HCT116 (cell line): Measurements from ENCODE around the gene MTG1. TPM values are rescaled to one million over a fixed set of nuclear protein-coding genes. Genes with fewer than 3 reads are reported as not detected.

Experiments used
- ATAC-seq: fragments of 200-7000 bp; cut with Tn5 transposase; 2 replicates; pipeline ENCODE4 v1.9.1; 2020; ENCODE audit warnings: mild to moderate bottlenecking, moderate library complexity
- BruUV-seq: library from RNA; stranded (reverse); fragments of 400-500 nt; replicated peaks from 2 replicates; lab custom pipeline; 2021; lab: Mats Ljungman, UMichigan
- CTCF ChIA-PET: fragments of 300-600 bp; sonication (Branson Sonifier 250); formaldehyde crosslinking; loops from one replicate; lab custom pipeline; 2021; ENCODE audit warnings: antibody characterized with exemption; lab: Charles Lee
- POLR2A ChIA-PET: fragments of 300-600, 350-600 bp; sonication (Branson Sonifier 250); formaldehyde crosslinking; loops from one replicate; lab custom pipeline; 2021; ENCODE audit warnings: antibody characterized with exemption; lab: Charles Lee
- RAD21 ChIA-PET, 2 experiments: fragments of 300-600 bp; sonication (Branson Sonifier 250); formaldehyde crosslinking; loops; one replicate each; lab custom pipeline; 2023; ENCODE audit warnings: low total read pairs in 2 of 2; ENCODE audit not compliant: uncharacterized antibody in 2 of 2, unreplicated experiment in 2 of 2, low non-redundant PET in 1 of 2; lab: Charles Lee
- DNase-seq: peaks from one replicate; pipeline ENCODE4 v3.0.0-alpha.2; 2010; ENCODE audit warnings: low read depth, low spot score
- H2AFZ ChIP-seq: fragments of 200-600 bp; shearing (Covaris generic), sonication (generic); 2 replicates; pipeline ENCODE4 v1.6.1; 2017; ENCODE audit warnings: low read depth, mixed run types, mixed read lengths, antibody characterized with exemption, low read length; ENCODE audit not compliant: poor library complexity, severe bottlenecking
- H3K27ac ChIP-seq: 2 replicates; pipeline ENCODE4 v1.5.1; 2012; ENCODE audit warnings: low read depth, low read length
- H3K27me3 ChIP-seq: fragments of 200-600 bp; sonication (generic); 2 replicates; pipeline ENCODE4 v1.6.1; 2016; ENCODE audit warnings: mixed run types, low read length, mixed read lengths; ENCODE audit not compliant: insufficient read depth
- H3K36me3 ChIP-seq, 2 experiments: fragments of 200-500 bp in 1 of 2; fragments of 200-600 bp in 1 of 2; sonication (Bioruptor generic) in 1 of 2; sonication (generic) in 1 of 2; 2 replicates each; pipeline versions ENCODE4 v1.5.1 to v1.6.1; 2014 to 2016; ENCODE audit warnings: low read length in 2 of 2, inconsistent platforms in 1 of 2, mixed read lengths in 1 of 2, mixed run types in 1 of 2; ENCODE audit not compliant: insufficient read depth in 2 of 2, control insufficient read depth in 1 of 2
- H3K4me1 ChIP-seq, 2 experiments: fragments of 200-600 bp in 1 of 2; sonication (generic) in 1 of 2; 2 replicates each; pipeline versions ENCODE4 v1.5.1 to v1.6.1; 2012 to 2017; ENCODE audit warnings: low read length in 2 of 2, inconsistent platforms in 1 of 2, mild to moderate bottlenecking in 1 of 2, mixed read lengths in 1 of 2, mixed run types in 1 of 2, moderate library complexity in 1 of 2; ENCODE audit not compliant: insufficient read depth in 2 of 2, control insufficient read depth in 1 of 2
- H3K4me2 ChIP-seq: fragments of 200-600 bp; sonication (generic); 2 replicates; pipeline ENCODE4 v1.6.1; 2017; ENCODE audit warnings: mixed run types, low read length, mixed read lengths
- H3K4me3 ChIP-seq, 2 experiments: fragments of 200-600 bp in 1 of 2; sonication (generic) in 1 of 2; replicated peaks in 1 of 2; 2 replicates each; pipeline ENCODE4 v1.5.1; 2011 to 2016; ENCODE audit warnings: low read length in 2 of 2, control low read depth in 1 of 2, low read depth in 1 of 2, mild to moderate bottlenecking in 1 of 2, mixed read lengths in 1 of 2, mixed run types in 1 of 2
- H3K79me2 ChIP-seq: fragments of 200-600 bp; sonication (generic); 2 replicates; pipeline ENCODE4 v1.6.1; 2017; ENCODE audit warnings: mild to moderate bottlenecking, mixed run types, low read length, moderate library complexity, mixed read lengths; ENCODE audit not compliant: insufficient read depth
- H3K9ac ChIP-seq: fragments of 200-600 bp; sonication (generic); 2 replicates; pipeline ENCODE4 v1.6.1; 2016; ENCODE audit warnings: low read length, mixed read lengths
- H3K9me2 ChIP-seq: fragments of 200-600 bp; sonication (generic), shearing (Covaris generic); 2 replicates; pipeline ENCODE4 v1.6.1; 2017; ENCODE audit warnings: mixed run types, mild to moderate bottlenecking, moderate library complexity; ENCODE audit not compliant: insufficient read depth
- H3K9me3 ChIP-seq, 2 experiments: fragments of 200-500 bp in 1 of 2; fragments of 200-600 bp in 1 of 2; sonication (Bioruptor generic) in 1 of 2; sonication (generic) in 1 of 2; 2 replicates each; pipeline ENCODE4 v1.6.1; 2014 to 2017; ENCODE audit warnings: low read length in 2 of 2, mixed read lengths in 2 of 2, inconsistent platforms in 1 of 2, low read depth in 1 of 2, mild to moderate bottlenecking in 1 of 2, mixed run types in 1 of 2, moderate library complexity in 1 of 2; ENCODE audit not compliant: control insufficient read depth in 1 of 2, insufficient read depth in 1 of 2
- H4K20me1 ChIP-seq: fragments of 200-600 bp; sonication (generic), shearing (Covaris generic); 2 replicates; pipeline ENCODE4 v1.6.1; 2017; ENCODE audit warnings: mixed run types, mild to moderate bottlenecking, moderate library complexity; ENCODE audit not compliant: insufficient read depth
- CBX3 ChIP-seq: IDR thresholded peaks from 2 replicates; pipeline ENCODE4 v1.6.1; 2012; ENCODE audit warnings: low read depth
- CEBPB ChIP-seq: IDR thresholded peaks from 2 replicates; pipeline ENCODE4 v1.6.1; 2012; ENCODE audit warnings: low read depth
- ELF1 ChIP-seq: IDR thresholded peaks from 2 replicates; pipeline ENCODE4 v1.6.1; 2012; ENCODE audit warnings: low read depth, borderline replicate concordance
- EZH2phosphoT487 ChIP-seq: fragments of 200-600 bp; IDR thresholded peaks from 2 replicates; pipeline ENCODE4 v1.6.1; 2018; ENCODE audit warnings: antibody characterized with exemption, borderline replicate concordance
- FOSL1 ChIP-seq: IDR thresholded peaks from 2 replicates; pipeline ENCODE4 v1.6.1; 2012; ENCODE audit warnings: low read depth
- JUND ChIP-seq: IDR thresholded peaks from 2 replicates; pipeline ENCODE4 v1.6.1; 2012
- MAX ChIP-seq: IDR thresholded peaks from 2 replicates; pipeline ENCODE4 v1.6.1; 2012
- POLR2AphosphoS5 ChIP-seq: IDR thresholded peaks from 2 replicates; pipeline ENCODE4 v1.6.1; 2011; ENCODE audit warnings: mild to moderate bottlenecking, low read depth, low read length, moderate library complexity
- RAD21 ChIP-seq: IDR thresholded peaks from 2 replicates; pipeline ENCODE4 v1.6.1; 2012; ENCODE audit warnings: low read depth, mild to moderate bottlenecking
- REST ChIP-seq: IDR thresholded peaks from 2 replicates; pipeline ENCODE4 v1.6.1; 2012; ENCODE audit warnings: low read depth
- SIN3A ChIP-seq: IDR thresholded peaks from 2 replicates; pipeline ENCODE4 v1.6.1; 2012; ENCODE audit warnings: low read depth
- SP1 ChIP-seq: IDR thresholded peaks from 2 replicates; pipeline ENCODE4 v1.6.1; 2012; ENCODE audit warnings: low read depth
- SRF ChIP-seq: IDR thresholded peaks from 2 replicates; pipeline ENCODE4 v1.6.1; 2012; ENCODE audit warnings: low read depth
- TCF7L2 ChIP-seq: IDR thresholded peaks from 2 replicates; pipeline ENCODE4 v1.7.0; 2011; ENCODE audit warnings: borderline replicate concordance, inconsistent platforms; ENCODE audit not compliant: insufficient read depth, insufficient read length; ENCODE audit errors: extremely low read depth
- YY1 ChIP-seq: IDR thresholded peaks from 2 replicates; pipeline ENCODE4 v1.6.1; 2011; ENCODE audit warnings: low read length, low read depth, moderate library complexity, mild to moderate bottlenecking; ENCODE audit not compliant: insufficient replicate concordance; ENCODE audit errors: extremely low read depth
- ZNF274 ChIP-seq: fragments of 200-500 bp; sonication (Bioruptor generic); IDR thresholded peaks from 2 replicates; pipeline ENCODE4 v1.6.1; 2014; ENCODE audit warnings: mild to moderate bottlenecking, low read depth, low read length, inconsistent platforms
- intact Hi-C: fragments of 100-400 bp; cut with micrococcal nuclease; formaldehyde crosslinking; loops from 2 replicates; pipeline ENCODE4 v1.10.0; 2022
- total RNA-seq: library from RNA; stranded (reverse); gene quantifications from one replicate; pipeline ENCODE4 v1.2.1, GENCODE V29; 2021; ENCODE audit not compliant: unreplicated experiment
- TF ChIP-seq, protein P1 (sequence below): IDR thresholded peaks from 2 replicates; pipeline ENCODE4 v1.6.1; 2011; ENCODE audit warnings: mild to moderate bottlenecking, low read length, moderate library complexity; ENCODE audit not compliant: insufficient replicate concordance; ENCODE audit errors: extremely low read depth
- TF ChIP-seq, protein P2 (sequence below), 3 experiments: fragments of 200-600 bp in 1 of 3; sonication (generic) in 1 of 3; IDR thresholded peaks in 2 of 3; conservative IDR thresholded peaks in 1 of 3; 2 replicates each; pipeline ENCODE4 v1.5.1; 2012 to 2017; ENCODE audit warnings: low read depth in 2 of 3, low read length in 2 of 3, antibody characterized with exemption in 1 of 3, borderline replicate concordance in 1 of 3, control low read depth in 1 of 3, mild to moderate bottlenecking in 1 of 3, mixed read lengths in 1 of 3, mixed run types in 1 of 3, moderate library complexity in 1 of 3; ENCODE audit not compliant: insufficient read depth in 1 of 3
- TF ChIP-seq, protein P3 (sequence below): IDR thresholded peaks from 2 replicates; pipeline ENCODE4 v1.6.1; 2012

MTG1 gene
- total RNA-seq, 1 experiment from 2014 or later: 23.1 TPM

DNA sequence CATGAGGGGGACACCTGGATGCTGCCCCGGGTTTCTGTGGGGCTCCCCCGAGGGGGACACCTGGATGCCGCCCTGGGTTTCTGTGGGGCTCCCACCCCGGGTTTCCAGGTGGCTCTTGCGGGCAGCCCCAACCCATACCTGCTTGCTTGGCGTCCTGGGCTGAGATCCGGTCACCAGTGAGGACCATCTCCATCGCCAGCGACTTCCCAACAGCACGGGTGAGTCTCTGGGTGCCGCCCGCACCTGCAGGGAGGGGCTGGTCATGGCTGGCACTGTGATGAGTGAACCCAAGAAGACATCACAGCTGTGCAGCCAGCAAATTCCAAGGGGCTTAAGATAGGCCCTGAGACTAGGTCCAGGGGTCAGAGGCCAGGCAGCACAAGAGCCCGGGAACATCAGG is 27.2 kb upstream of the MTG1 start:
- no peak overlapping the region for H3K27ac ChIP-seq
- RAD21 ChIA-PET: no interaction called here

More for the DNA sequence above, 27.2 kb upstream of the MTG1 start:
- Histone ChIP-seq H4K20me1 (no peaks in the 10 kb centered on the region), H3K4me3 (no peak overlapping the region), H3K9me2 (no peaks in the 10 kb centered on the region), H3K4me2 (no peak overlapping the region), H3K9me3 (no peaks in the 10 kb centered on the region), H2AFZ (no peak overlapping the region), H3K27me3 (no peaks in the 10 kb centered on the region), H3K79me2 (no peaks in the 10 kb centered on the region), H3K4me1 (no peaks in the 10 kb centered on the region), H3K36me3 (no peaks in the 10 kb centered on the region; a peak in 2 of 4 replicates), H3K9ac (no peak overlapping the region)
- CTCF ChIA-PET: no interaction called here
- DNase-seq (no peak), ATAC-seq (no peak)
- intact Hi-C loops: no loop called here
- no peak for TF ChIP-seq RAD21
- TF ChIP-seq CBX3: no peak
- TF ChIP-seq MAX: no peak
- TF ChIP-seq SP1: no peak
- TF ChIP-seq FOSL1: no peak
- no peak for TF ChIP-seq POLR2AphosphoS5
- TF ChIP-seq JUND: no peak
- TF ChIP-seq, protein P1, sequence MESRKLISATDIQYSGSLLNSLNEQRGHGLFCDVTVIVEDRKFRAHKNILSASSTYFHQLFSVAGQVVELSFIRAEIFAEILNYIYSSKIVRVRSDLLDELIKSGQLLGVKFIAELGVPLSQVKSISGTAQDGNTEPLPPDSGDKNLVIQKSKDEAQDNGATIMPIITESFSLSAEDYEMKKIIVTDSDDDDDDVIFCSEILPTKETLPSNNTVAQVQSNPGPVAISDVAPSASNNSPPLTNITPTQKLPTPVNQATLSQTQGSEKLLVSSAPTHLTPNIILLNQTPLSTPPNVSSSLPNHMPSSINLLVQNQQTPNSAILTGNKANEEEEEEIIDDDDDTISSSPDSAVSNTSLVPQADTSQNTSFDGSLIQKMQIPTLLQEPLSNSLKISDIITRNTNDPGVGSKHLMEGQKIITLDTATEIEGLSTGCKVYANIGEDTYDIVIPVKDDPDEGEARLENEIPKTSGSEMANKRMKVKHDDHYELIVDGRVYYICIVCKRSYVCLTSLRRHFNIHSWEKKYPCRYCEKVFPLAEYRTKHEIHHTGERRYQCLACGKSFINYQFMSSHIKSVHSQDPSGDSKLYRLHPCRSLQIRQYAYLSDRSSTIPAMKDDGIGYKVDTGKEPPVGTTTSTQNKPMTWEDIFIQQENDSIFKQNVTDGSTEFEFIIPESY: no peak
- TF ChIP-seq ZNF274: no peak
- TF ChIP-seq CEBPB: no peak
- TF ChIP-seq, protein P2, sequence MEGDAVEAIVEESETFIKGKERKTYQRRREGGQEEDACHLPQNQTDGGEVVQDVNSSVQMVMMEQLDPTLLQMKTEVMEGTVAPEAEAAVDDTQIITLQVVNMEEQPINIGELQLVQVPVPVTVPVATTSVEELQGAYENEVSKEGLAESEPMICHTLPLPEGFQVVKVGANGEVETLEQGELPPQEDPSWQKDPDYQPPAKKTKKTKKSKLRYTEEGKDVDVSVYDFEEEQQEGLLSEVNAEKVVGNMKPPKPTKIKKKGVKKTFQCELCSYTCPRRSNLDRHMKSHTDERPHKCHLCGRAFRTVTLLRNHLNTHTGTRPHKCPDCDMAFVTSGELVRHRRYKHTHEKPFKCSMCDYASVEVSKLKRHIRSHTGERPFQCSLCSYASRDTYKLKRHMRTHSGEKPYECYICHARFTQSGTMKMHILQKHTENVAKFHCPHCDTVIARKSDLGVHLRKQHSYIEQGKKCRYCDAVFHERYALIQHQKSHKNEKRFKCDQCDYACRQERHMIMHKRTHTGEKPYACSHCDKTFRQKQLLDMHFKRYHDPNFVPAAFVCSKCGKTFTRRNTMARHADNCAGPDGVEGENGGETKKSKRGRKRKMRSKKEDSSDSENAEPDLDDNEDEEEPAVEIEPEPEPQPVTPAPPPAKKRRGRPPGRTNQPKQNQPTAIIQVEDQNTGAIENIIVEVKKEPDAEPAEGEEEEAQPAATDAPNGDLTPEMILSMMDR (IDR thresholded peaks at IDR 0.05 in 2 of 3, conservative IDR thresholded peaks at IDR 0.05 in 1 of 3; ENCODE audit: borderline replicate concordance in 1 of 3, insufficient read depth in 1 of 3, low read depth in 2 of 3, low read length in 2 of 3): no peak
- no peak for TF ChIP-seq SRF
- TF ChIP-seq REST: no peak
- TF ChIP-seq SIN3A: no peak
- no peak for TF ChIP-seq YY1
- TF ChIP-seq ELF1: no peak
- TF ChIP-seq EZH2phosphoT487: no peak
- TF ChIP-seq TCF7L2: no peak
- TF ChIP-seq, protein P3, sequence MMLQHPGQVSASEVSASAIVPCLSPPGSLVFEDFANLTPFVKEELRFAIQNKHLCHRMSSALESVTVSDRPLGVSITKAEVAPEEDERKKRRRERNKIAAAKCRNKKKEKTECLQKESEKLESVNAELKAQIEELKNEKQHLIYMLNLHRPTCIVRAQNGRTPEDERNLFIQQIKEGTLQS: no peak
- BruUV-seq: no TSS peak
- POLR2A ChIA-PET: no interaction called here
